Endodermal cell (in vitro differentiated cells): ENCODE results near the gene TCP11. TPM values are rescaled to one million over a fixed set of nuclear protein-coding genes. Genes with fewer than 3 reads are reported as not detected.

ENCODE experiments used
- DNase-seq: peaks from one replicate; pipeline ENCODE4 v3.0.0-alpha.2; 2017
- H3K27ac ChIP-seq: 2 replicates; pipeline ENCODE4 v1.5.1; 2013; ENCODE audit warnings: mild to moderate bottlenecking, low read depth, low read length, moderate library complexity
- H3K27me3 ChIP-seq: 2 replicates; pipeline ENCODE4 v1.6.1; 2013; ENCODE audit warnings: mild to moderate bottlenecking, low read length, moderate library complexity; ENCODE audit not compliant: insufficient read depth, control insufficient read depth, poor library complexity, severe bottlenecking
- H3K36me3 ChIP-seq: 2 replicates; pipeline ENCODE4 v1.7.0; 2013; ENCODE audit warnings: mild to moderate bottlenecking, low read length, moderate library complexity; ENCODE audit not compliant: control insufficient read depth, insufficient read depth
- H3K4me1 ChIP-seq: one replicate; pipeline ENCODE4 v1.7.0; 2013; ENCODE audit warnings: low read length; ENCODE audit not compliant: control insufficient read depth, insufficient read depth
- H3K4me3 ChIP-seq: 2 replicates; pipeline ENCODE4 v1.5.1; 2013; ENCODE audit warnings: mild to moderate bottlenecking, low read length, moderate library complexity
- H3K9ac ChIP-seq: 2 replicates; pipeline ENCODE4 v1.6.1; 2013; ENCODE audit warnings: mild to moderate bottlenecking, low read length, moderate library complexity; ENCODE audit not compliant: poor library complexity, severe bottlenecking; ENCODE audit errors: extremely low read depth
- H3K9me3 ChIP-seq: 2 replicates; pipeline ENCODE4 v1.6.1; 2013; ENCODE audit warnings: mild to moderate bottlenecking, low read length, moderate library complexity; ENCODE audit not compliant: control insufficient read depth
- H3K27ac Mint-ChIP-seq: 2 replicates; pipeline ENCODE4 v1.8.0; 2020; ENCODE audit warnings: mixed read lengths
- H3K27me3 Mint-ChIP-seq: 2 replicates; pipeline ENCODE4 v1.8.0; 2021; ENCODE audit warnings: mild to moderate bottlenecking, mixed read lengths; ENCODE audit not compliant: insufficient read depth
- H3K36me3 Mint-ChIP-seq: 2 replicates; pipeline ENCODE4 v1.8.0; 2020; ENCODE audit warnings: low read depth, mixed read lengths
- H3K4me1 Mint-ChIP-seq: 2 replicates; pipeline ENCODE4 v1.8.0; 2020; ENCODE audit warnings: mixed read lengths
- H3K4me3 Mint-ChIP-seq: 2 replicates; pipeline ENCODE4 v1.8.0; 2020; ENCODE audit warnings: mild to moderate bottlenecking, moderate library complexity, mixed read lengths
- H3K9me3 Mint-ChIP-seq: 2 replicates; pipeline ENCODE4 v1.8.0; 2020; ENCODE audit warnings: mild to moderate bottlenecking, mixed read lengths
- WGBS, 2 experiments: methylation state at CpG; one replicate each; pipeline versions ENCODE4 v1.1.5 to v1.1.7; 2013; ENCODE audit warnings: missing lambda C conversion rate in 2 of 2, mixed read lengths in 1 of 2; ENCODE audit not compliant: insufficient coverage in 1 of 2, insufficient read length in 1 of 2; 5-methylcytosine and 5-hydroxymethylcytosine counted together
- total RNA-seq, 2 donors: library from RNA; stranded (reverse); fragmentation: NEBNext Ultra II Directional in 1 of 2; extraction: Animal tissue kit (Norgen Biotek cat#: 25700) in 1 of 2; gene quantifications; 2 replicates in 1 of 2; 3 replicates in 1 of 2; pipeline ENCODE4 v1.2.1, GENCODE V29; 2021
- TF ChIP-seq, protein P1 (sequence below): fragments of 200-600 bp; sonication (generic); conservative IDR thresholded peaks from 2 replicates; pipeline ENCODE4 v1.5.0; 2021; ENCODE audit warnings: antibody characterized with exemption, mild to moderate bottlenecking

TCP11 gene
- total RNA-seq, 2 donors from 2014 or later: not detected

DNA sequence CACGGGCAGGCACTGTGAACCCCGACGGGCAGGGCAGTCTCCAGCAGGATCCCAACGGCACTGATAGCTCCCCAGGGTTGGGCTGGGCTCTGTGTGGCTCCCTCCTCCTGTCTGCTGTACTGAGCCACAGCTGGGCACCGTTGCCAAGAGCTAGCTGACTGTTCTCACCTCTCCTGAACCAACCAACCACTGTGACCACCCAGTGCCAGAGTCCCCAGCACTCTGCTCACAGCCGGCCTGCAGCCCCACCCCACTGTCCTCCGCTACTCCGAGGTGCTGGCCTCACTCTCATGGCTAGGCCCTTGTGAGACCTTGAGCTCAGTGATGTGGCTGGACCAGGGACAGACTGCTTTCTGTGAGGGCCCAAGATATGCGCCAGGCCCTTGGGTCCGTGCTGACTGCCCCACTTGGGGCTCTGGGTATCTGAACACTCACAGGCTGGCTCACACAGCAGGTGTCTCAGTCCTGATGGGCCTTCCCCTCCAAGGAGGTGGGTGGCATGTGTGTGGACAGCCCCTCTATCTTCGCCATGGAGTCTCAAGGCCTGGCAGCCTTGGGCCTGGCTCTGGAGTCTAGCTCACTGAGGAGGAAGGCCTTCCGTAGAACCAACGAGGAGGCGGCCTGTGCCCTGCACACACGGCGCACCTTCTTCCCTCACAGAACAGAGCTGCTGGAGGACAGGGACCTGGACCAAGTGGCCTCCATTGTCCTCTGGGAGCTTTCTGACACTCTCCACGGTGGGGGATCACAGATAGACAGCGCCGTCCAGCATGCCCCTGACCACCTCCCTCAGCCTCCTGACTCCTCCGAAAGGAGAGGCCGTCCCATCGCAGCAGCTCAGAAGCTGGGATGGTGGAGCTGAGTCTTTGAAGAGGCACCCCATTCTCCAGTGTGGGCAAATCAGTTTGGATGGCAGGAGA, 53.5 kb downstream of the TCP11 start:
- Histone ChIP-seq H3K27me3 (no peaks in the 10 kb centered on the region), H3K36me3 (peaks cover 38% of the 10 kb centered on the region), H3K27ac (no peak overlapping the region), H3K4me1 (no peaks in the 10 kb centered on the region), H3K9ac (no peak overlapping the region), H3K4me3 (no peak overlapping the region), H3K9me3 (no peaks in the 10 kb centered on the region)
- no peaks in the 10 kb centered on the region for H3K9me3 Mint-ChIP-seq
- no peak overlapping the region for H3K27ac Mint-ChIP-seq
- peak; percentile 38 for DNase-seq
- 94 to 95% methylated on average over 10 to 22 of the region's 22 CpGs for WGBS, 2 experiments
- H3K4me1 Mint-ChIP-seq: no peaks in the 10 kb centered on the region
- TF ChIP-seq, protein P1, sequence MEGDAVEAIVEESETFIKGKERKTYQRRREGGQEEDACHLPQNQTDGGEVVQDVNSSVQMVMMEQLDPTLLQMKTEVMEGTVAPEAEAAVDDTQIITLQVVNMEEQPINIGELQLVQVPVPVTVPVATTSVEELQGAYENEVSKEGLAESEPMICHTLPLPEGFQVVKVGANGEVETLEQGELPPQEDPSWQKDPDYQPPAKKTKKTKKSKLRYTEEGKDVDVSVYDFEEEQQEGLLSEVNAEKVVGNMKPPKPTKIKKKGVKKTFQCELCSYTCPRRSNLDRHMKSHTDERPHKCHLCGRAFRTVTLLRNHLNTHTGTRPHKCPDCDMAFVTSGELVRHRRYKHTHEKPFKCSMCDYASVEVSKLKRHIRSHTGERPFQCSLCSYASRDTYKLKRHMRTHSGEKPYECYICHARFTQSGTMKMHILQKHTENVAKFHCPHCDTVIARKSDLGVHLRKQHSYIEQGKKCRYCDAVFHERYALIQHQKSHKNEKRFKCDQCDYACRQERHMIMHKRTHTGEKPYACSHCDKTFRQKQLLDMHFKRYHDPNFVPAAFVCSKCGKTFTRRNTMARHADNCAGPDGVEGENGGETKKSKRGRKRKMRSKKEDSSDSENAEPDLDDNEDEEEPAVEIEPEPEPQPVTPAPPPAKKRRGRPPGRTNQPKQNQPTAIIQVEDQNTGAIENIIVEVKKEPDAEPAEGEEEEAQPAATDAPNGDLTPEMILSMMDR: no peak
- peaks cover 49% of the 10 kb centered on the region for H3K36me3 Mint-ChIP-seq
- no peak overlapping the region for H3K4me3 Mint-ChIP-seq
- no peaks in the 10 kb centered on the region for H3K27me3 Mint-ChIP-seq

DNA sequence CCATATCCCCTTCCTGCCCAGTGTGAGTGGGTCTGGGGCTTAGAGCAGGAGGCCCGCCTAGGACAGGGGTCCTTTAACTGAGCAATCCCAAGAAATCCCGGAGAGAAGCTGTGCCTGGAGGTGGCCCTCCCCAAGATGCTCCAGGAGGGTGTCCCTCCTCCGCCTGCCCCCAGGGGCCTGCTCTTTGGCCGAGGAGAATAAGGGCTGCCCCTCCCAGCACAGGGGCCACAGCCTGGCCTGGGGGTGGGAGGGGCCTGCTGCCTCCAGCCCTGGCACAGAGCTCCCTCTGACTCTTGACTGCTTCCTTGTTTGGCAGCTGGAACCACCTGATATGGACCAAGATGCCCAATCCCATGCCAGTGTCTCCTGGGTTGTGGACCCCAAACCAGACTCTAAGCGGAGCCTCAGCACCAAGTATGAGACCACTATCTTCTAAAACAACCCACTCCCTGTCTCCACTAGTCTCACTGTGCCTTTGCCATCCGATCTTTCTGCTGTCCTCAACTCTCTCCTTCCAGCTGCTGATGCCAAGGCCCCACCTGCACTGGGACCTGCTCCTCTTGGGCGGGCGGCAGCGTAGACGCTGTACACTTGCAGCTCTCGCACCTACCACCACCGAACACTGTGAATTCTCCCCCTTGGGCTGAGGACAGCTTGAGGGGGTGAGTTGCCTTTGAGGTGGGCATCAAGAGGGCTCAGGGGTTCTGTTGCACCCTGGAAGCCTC, 54.3 kb downstream of the TCP11 start:
- TF ChIP-seq, protein P1: no peak
- H3K4me3 Mint-ChIP-seq: no peak overlapping the region
- peaks cover 8% of the 10 kb centered on the region for H3K4me1 Mint-ChIP-seq
- Histone ChIP-seq H3K27ac (no peak overlapping the region), H3K27me3 (no peaks in the 10 kb centered on the region), H3K9ac (no peak overlapping the region), H3K9me3 (no peaks in the 10 kb centered on the region), H3K4me3 (no peak overlapping the region), H3K4me1 (peaks cover 7% of the 10 kb centered on the region), H3K36me3 (peaks cover 44% of the 10 kb centered on the region)
- DNase-seq: no peak
- 94 to 97% methylated on average over 10 to 12 of the region's 12 CpGs for WGBS, 2 experiments
- no peaks in the 10 kb centered on the region for H3K9me3 Mint-ChIP-seq
- H3K27ac Mint-ChIP-seq: no peak overlapping the region
- H3K36me3 Mint-ChIP-seq: peaks cover 49% of the 10 kb centered on the region
- no peaks in the 10 kb centered on the region for H3K27me3 Mint-ChIP-seq

DNA sequence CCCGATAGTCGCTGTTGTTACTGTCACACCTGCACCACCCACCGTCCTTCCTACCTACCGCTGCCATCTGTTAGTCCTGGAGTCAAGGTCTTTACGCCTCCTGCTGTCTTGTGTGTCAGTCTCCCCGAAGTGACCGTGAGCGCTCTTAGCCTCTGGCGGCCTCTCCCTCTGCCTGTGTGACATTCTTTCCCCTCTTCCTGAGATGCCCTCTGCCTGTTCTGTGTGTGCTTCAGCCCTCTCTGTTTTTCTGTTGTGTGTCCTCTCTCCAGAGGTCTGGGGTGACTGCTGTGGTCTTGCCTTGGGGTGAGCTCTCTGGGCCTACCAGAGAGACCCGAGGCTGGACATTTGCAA, 54.9 kb downstream of the TCP11 start:
- no peaks in the 10 kb centered on the region for H3K9me3 ChIP-seq
- H3K9ac ChIP-seq: no peak overlapping the region
- TF ChIP-seq, protein P1: no peak
- Mint-ChIP-seq H3K27ac (no peak overlapping the region), H3K9me3 (no peaks in the 10 kb centered on the region), H3K4me1 (peaks cover 13% of the 10 kb centered on the region), H3K36me3 (peaks cover 47% of the 10 kb centered on the region), H3K27me3 (no peaks in the 10 kb centered on the region), H3K4me3 (no peak overlapping the region)
- peaks cover 12% of the 10 kb centered on the region for H3K4me1 ChIP-seq
- DNase-seq: no peak
- no peak overlapping the region for H3K27ac ChIP-seq
- WGBS, 2 experiments: 93 to 94% methylated on average over 10 of the region's 10 CpGs
- H3K27me3 ChIP-seq: no peaks in the 10 kb centered on the region
- no peak overlapping the region for H3K4me3 ChIP-seq
- peaks cover 49% of the 10 kb centered on the region for H3K36me3 ChIP-seq
